GM18519 (cell line): ENCODE measurements around the gene KIF26B.
"Not testable (repeated sequence)": the region's sequence is repeated elsewhere in the genome, so short reads cannot be mapped to it uniquely, and the experiment has no call there.

Source experiments
- ATAC-seq: cut with Tn5 transposase; IDR thresholded peaks from one replicate; pipeline ENCODE4 v1.9.1; 2021; ENCODE audit warnings: mild to moderate bottlenecking, moderate library complexity; ENCODE audit not compliant: unreplicated experiment, low FRiP score

Gene KIF26B

DNA sequence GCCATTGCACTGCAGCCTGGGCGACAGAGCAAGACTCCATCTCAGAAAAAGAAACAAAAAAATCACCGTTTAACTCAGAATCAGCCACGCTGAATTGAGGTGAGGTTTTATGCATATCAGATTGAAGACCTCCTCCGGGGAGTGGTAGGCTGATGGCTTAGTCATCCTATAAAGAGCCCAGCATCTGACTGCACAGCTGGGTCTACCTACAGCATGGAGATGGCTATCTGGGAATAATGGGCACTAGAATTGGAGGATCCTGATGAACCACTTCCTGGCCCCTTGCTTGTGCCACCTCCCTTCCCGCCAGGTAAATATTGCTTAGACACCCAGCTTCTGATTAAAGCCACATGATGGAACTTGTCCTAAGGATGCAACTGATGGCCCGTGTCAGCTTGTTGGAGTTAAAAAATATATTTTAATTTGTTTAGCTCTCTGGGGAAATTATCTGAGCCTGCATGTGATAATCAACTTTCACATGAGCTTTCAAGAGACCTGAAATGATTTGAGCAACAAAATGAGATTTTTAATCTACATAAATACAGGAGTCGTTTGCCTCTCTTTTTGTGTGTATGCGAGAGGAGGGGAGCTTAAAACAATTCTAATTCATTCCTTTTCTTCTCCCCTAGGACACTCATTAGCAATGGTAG lies 157.2 kb downstream of the KIF26B start:
- ATAC-seq = no peak

DNA sequence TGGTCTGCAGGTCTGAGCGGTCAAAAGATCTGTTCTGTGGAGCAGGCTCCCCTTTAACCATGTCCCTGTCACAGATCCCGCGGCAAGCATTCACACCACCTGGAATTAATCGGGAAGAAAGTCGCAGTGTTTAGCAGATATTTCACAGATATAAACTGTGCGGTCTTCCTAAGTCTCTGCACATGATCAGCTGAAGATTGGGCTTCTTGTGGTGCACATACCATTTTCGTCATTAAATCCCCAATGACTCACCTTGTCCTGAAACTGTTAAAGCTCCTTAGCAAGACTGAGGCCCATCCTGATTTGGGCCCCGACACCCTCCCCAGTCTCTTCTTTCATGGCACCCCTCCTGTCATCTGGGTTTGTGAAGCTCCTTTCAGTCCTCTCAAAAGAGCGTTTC lies 158.8 kb downstream of the KIF26B start:
- ATAC-seq = no peak

DNA sequence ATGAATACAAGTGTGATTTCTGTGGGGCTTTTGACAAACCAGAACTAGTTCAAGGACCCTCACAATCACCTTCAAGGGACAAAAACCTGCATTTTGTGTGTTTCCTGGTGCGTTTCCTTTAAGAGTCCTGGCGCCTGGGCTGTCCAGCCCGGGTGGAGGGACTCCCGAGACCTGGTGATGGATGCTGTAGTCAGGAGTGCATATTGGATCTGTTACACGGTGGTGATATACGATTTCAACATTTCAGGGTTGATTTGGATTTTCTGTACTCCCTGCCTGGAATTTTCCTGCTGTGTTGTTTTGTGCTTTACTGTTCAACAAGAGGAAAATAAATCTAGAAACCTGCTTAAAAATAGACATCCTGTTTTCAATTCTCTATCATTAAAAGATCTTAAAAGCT lies 162.0 kb downstream of the KIF26B start:
- ATAC-seq = no peak

DNA sequence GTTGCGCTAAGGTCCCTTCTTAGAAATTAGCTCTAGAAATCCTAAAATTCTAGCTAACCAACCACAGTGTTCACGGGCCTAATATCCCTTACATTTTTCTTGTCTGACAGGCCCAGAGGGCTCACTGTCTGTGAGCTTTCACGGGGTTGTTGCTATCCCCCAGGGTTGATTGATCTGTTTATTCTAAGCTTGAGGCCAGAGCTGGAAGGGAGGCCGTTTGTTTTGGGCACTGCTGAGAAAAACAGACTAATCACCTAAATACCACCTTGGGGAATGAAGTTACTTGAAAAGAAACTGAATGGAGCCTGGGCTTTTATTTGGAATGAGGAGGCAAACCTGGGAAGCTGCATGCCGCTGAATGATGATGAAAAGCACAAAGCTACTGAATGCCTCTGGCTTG lies 162.4 kb downstream of the KIF26B start:
- no peak for ATAC-seq

DNA sequence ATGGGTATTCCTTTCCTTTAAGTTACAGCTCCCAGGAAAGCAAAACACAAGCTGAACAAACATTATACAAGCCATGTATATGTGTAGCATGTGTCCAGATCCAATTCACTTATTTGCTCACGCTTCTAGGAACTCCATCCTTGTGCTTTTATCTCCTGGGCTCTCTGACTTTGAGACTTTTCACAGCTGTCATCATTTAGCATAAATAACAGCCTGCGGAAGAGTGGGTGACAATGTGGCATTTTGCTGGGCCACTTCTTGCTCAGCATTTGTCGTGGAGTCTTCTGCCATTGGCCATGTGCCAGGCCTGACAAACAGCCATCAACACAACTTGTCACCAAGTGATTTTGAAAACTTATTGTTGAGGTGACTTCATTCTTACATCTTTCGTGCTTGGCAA lies 164.3 kb downstream of the KIF26B start:
- no peak for ATAC-seq

DNA sequence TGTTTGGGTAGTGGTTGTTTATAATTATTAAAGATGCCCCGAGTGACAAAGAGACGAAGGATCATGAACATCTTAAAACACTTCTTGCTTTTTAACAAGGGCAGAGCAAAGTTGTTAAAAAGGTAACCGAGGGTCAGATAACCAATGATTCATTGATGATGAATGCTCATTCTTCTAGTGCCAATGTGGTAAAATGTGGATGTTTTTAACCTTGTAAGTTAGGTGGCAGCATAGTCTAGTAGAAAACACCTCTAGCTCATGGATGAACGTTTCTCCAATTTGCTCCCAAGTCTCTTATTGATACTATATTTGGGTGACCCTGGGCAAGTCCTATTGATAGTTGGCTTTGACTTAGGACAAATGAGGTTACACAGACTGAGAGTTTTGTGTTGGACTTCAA lies 167.9 kb downstream of the KIF26B start:
- no peak for ATAC-seq

DNA sequence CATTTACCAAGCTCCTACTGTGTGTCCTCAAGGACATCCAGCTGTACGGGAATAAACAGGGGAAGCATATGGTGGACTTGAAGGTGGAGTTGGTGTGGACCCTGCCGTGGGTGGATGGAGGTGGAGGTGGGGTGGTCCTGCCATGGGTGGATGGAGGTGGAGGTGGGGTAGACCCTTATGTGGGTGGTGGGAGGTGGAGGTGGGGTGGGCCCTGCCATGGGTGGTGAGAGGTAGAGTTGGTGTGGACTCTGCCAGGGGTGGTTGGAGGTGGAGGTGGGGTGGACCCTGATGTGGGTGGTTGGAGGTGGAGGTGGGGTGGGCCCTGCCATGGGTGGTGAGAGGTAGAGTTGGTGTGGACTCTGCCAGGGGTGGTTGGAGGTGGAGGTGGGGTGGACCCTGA lies 169.0 kb downstream of the KIF26B start:
- not testable (repeated sequence) for ATAC-seq

DNA sequence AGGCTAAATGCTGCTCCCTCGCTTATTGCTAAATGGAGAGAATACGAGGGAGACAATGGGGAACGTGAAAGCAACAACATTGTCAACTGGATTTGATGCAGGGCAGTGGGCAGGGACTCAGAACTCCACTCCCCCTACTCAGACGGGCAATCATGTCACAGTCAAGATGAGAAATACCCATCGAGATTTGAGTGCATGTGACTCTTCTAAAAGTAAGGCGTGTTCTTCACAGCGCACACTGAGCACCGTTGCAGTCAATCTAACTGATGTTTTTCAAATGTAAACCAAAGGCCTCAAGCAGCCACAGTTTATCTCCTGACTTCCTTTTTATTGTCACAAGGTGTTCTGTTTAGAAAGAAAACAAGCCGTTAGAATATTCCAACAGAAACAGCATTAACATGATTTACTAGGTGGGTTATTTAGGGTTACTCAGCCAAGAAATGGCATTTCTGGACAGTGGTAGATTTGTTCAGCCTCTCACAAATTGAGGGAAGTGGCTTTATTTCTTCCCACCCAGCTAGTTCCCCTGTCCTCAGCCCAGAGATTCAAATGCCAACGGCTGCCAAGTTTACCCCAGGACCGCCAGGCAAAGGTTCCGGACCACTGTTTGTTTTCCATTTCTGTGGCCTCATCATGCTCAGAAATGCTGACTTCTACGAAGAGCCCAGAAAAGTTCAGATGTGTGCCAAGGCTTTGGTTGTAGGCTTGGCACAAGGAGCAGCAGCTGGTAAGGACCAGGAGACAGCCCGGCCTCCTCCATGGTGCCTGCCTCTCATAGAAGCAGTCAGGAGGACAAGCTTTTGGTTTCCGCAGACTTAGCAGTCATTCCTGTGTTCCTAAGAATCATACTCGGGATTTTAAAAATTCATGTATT lies 171.4 kb downstream of the KIF26B start:
- no peak for ATAC-seq

DNA sequence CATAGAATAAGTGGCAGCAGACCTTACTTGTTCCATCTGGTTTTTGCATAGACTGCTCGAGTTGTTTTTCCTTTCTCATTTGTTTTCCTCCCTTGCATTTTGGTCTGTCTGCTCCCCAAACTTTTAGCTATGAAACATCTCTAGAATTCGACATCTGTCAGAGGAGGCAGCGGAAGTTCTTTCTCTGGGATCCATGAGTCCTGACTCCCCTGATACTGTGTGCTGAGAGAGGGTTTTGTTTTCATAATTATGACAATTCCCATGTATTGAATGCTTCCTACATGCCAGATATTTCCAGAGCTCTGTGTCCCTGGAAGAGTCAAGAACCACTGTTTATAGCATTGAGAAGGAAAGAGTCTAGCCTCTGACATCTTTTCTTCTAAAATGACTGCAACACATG lies 172.6 kb downstream of the KIF26B start:
- ATAC-seq = no peak

DNA sequence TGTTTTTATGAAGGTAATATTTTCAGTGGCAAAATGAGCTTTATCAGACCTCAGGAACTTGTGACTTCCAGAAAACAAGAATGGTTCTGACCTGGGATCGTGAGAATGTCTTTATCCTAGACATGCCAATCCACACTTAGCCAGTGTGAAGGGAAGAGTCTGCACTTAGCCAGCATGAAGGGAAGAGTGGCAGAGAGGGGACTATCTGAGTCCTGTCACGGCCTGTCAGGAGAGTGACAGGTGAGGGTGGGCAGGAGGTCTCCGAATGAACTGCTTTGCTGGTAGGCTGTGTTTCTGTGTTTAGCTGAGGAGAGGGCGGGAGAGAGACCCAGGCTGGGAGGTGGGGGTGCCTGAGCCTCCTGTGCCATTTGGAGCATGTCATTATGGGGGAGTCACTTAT lies 173.1 kb downstream of the KIF26B start:
- no peak for ATAC-seq

DNA sequence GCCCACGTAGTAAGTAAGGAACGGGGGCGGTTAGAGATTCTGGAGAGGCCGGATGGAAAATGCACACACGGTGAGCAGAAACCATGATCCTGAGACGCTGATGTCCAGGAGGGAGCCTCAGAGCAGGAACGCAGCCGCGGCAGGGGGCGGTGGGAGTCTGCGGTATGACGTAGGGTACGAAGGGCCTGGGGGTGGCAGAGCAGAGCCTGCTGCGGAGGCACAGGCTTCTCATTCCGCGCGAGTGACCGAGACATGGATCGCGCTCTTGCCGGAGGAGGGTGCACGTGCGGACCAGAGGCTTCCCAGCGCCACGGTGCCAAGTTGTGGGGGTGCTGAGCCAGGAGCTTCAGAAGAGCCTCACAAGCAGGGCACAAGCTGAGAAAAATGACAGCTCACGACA lies 176.2 kb downstream of the KIF26B start:
- no peak for ATAC-seq

DNA sequence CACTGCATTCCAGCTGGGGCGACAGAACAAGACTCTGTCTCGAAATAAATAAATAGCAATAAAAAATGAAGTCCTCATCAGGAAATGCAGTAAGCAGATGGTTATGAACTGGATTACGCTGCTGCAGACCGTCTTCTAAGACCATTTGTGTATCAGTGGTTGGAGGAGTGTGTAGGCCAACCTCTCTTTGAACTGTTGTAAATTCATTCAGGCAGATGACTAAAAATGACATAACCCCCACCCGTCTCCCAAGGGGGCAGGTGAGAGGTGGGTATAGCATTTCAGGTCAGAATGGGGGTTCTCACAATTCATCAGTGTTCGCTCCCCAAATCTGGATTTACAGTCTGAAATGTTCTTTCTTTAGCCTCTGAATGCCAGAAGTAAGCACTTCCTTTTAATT lies 177.3 kb downstream of the KIF26B start:
- no peak for ATAC-seq

DNA sequence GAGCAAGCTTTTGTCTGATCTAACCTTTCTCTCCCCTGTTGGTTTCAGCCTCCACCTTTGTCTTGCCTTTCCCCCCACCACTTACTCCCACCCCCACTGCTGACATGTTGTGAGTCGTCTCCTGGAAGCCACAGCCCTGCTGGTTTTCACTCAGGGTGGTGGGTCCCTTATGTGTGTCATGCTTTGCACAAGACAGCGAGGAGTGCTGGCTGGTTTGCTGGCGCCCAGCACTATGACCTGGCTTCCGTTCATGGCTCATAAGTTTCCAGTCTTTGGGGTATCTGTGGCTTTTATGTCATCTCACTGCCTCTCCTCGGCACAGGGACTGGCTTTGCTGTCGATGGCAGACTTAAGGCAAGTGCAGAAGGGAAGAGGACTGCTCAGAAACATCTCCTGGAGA lies 177.7 kb downstream of the KIF26B start:
- ATAC-seq = no peak

DNA sequence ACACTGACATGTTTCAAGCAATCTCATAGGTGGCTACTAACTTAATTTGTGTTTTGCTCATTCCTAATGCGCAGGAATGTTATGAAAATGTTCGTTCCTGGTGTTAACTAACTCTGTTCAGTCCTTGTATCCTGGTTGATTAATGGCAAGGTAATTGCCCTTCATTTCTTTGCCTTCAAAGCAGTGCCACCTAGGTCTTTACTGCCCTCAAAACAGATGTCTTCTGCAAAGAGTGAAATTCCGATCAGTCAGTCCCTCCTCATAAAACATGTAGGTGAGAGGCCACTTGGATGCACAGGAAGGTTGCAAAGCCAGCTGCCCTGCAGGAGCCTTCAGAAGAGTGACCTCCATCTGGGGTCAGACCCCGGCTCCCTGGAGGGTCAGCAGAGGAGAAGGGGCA lies 179.4 kb downstream of the KIF26B start:
- ATAC-seq = no peak

DNA sequence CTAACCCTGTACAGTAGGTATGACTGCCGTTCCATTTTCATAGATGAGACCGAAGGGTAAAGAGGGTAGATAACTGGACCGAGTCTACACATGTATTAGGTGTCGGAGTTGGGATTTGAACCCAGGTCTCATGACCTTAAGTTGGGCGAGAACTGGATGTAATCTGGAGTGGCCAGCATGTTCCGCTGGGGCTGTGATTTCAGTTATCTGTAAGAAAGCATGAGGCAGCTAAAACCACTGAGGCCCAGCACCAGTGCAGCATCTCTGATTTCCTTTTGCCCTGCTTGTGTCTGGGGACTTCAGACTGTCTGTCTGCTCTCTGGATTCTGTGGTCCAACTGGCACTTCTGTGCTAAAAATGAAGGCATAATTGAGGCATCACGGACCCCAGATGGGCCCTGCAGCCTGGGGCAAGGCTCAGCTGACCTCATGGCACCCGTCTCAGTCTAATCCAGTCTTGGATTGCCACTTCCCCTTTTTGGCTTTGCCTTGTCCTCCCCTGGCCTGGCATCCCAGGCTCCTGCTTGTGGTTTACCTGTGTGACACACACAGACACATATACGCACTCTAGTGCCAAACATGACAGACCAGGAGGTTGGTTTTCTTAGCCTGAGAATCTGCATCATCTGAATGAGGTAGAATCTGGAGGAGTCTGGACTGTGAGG lies 180.2 kb downstream of the KIF26B start:
- no peak for ATAC-seq

DNA sequence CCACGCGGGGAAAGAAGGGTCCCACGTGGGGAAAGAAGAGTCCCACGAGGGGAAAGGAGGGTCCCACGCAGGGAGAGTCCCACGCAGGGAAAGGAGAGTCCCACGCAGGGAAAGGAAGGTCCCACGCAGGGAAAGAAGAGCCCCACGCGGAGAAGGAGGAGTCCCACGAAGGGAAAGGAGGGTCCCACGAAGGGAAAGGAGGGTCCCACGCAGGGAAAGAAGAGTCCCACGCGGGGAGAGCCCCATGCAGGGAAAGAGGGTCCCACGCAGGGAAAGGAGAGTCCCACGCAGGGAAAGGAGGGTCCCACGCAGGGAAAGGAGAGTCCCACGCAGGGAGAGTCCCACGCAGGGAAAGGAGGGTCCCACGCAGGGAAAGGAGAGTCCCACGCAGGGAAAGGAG lies 180.9 kb downstream of the KIF26B start:
- not testable (repeated sequence) for ATAC-seq

DNA sequence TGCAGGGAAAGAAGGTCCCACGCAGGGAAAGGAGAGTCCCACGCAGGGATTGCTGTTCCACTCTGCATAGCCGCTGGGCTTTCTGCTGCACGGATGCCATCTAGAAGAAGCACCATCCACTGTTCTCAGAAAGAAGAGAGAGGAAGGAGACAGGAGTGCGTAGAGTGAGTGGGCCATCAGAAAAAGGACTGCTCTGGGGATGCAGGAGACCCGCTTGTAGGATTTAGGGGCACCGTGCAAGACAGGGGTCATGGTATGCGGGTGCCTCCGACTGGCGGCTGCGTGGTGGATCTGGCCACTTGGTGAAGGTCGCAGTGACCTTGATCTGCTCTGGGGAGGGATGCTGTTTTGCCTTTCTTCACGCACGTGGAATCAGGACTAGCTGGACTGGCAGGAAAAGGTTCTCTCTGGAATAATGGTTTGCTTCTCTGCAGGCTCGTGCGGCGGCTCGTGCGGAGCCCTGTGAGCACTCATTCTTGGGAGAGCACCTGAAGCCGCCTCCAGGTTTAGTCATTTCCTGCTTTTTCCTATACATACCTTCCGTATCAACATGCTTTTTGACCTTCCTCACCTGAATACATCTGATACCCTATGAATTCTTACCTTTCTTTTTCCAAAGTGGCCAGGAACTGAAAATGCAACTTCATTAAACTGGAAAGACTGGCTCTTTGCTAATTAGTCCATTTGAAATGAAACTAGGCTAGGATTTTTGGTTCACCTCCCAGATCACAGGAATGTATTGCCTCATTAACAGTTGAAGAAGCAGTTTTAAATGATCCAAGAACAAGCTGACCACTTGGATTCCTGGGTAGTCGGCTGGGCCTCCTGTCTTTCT lies 181.6 kb downstream of the KIF26B start:
- ATAC-seq = no peak

DNA sequence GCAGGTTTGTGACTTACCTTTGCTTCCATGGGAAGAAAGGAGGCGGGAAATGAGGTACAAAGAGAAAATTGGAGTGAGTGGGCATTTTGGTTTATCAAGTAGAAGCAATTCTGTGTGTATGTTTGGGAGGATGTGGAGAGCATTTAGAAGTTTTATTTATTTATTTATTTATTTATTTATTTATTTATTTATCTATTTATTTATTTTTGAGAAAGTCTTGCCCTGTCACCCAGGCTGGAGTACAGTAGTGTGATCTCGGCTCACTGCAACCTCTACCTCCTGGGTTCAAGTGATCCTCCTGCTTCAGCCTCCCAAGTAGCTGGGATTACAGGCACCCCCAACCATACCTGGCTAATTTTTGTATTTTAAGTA lies 182.2 kb downstream of the KIF26B start:
- ATAC-seq = not testable (repeated sequence)

DNA sequence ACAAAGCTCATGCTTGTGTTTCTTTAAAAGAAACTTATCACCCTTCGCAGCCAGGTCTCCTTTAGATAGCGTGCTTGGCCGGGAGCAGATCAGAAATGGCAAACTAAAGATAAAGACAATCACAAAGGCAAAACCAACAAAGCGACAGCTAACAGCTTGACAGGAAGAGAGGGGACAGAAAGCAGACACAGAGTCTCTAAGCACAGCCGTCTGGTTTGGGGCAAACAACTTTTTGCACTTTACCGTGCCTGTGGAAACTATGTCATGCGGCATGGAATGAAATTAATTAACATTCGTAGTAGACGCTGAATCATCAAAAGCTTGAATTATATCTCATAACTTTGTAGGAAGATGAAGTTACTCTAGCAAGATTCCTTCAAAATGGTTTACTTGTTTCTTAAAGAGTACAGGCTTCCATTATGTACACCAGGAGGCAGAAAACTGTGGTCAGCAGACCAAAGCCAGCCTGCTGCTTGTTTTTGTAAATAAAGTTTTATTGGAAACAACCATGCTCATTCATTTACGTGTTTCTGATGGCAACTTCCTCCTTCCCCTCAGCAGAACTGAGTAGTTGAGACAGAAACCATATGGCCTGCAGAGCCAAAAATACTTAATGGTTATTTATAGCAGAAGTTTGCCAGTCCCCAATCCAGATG lies 183.2 kb downstream of the KIF26B start:
- no peak for ATAC-seq

DNA sequence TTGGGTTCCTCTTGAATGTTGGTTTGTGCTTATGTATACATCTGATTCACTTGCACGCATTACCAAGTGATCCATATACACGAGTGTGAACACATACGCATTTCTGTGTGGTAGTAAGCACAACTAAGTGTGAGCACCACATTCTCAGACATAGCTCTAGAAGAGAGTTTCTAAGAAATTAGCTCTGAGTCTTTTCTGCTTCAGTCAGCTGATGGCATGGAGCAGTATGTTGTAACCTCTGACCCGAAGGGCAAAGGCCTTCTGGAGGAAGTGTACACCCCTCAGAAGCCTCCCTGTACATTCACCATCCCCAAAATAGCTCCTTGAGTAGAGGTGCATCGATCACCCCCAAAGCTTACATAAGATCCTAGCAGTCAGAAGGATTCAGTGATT lies 183.7 kb downstream of the KIF26B start:
- no peak for ATAC-seq
